Psoas muscle (tissue), 8 donors: ENCODE results near the gene CAMTA1. TPM values are rescaled to one million over a fixed set of nuclear protein-coding genes. Genes with fewer than 3 reads are reported as not detected.

Experiments
- ATAC-seq, 4 donors: fragments of 200-7000 bp; cut with Tn5 transposase; one replicate each; pipeline ENCODE4 v1.9.1; 2020; ENCODE audit warnings: moderate library complexity in 3 of 4, mild to moderate bottlenecking in 2 of 4
- DNase-seq, 2 donors: peaks; one replicate each; pipeline ENCODE4 v3.0.0-alpha.2; 2020
- H3K27ac ChIP-seq: fragments of 200-600 bp; one replicate; pipeline ENCODE4 v1.8.0; 2022
- H3K27me3 ChIP-seq, 3 donors: fragments of 200-600 bp in 1 of 3; one replicate each; pipeline versions ENCODE4 v1.6.1 to v1.8.0; 2013 to 2022; ENCODE audit warnings: low read length in 2 of 3, mild to moderate bottlenecking in 2 of 3, moderate library complexity in 1 of 3; ENCODE audit not compliant: insufficient read depth in 3 of 3
- H3K36me3 ChIP-seq, 2 donors: fragments of 200-600 bp in 1 of 2; one replicate each; pipeline versions ENCODE4 v1.6.1 to v1.8.0; 2013 to 2022; ENCODE audit warnings: low read depth in 1 of 2, mild to moderate bottlenecking in 1 of 2, moderate library complexity in 1 of 2; ENCODE audit not compliant: insufficient read depth in 1 of 2
- H3K4me1 ChIP-seq: fragments of 200-600 bp; one replicate; pipeline ENCODE4 v1.8.0; 2022
- H3K4me3 ChIP-seq: fragments of 200-600 bp; one replicate; pipeline ENCODE4 v1.8.0; 2022; ENCODE audit warnings: mild to moderate bottlenecking
- H3K9me3 ChIP-seq: fragments of 200-600 bp; one replicate; pipeline ENCODE4 v1.8.0; 2022
- WGBS, 3 donors: extraction: QIAGEN DNeasy Blood & Tissue Kit; methylation state at CpG; one replicate each; pipeline versions ENCODE4 v1.1.6 to v1.1.7; 2013; 5-methylcytosine and 5-hydroxymethylcytosine counted together
- intact Hi-C, 2 donors: fragments of 100-400 bp; cut with DNase I; formaldehyde crosslinking; loops; one replicate each; pipeline versions ENCODE4 v1.11.0 to v1.14.2; 2022
- polyA plus RNA-seq, 3 donors: library from polyadenylated mRNA; stranded (reverse); fragments of 200-250 nt; gene quantifications; one replicate each; pipeline ENCODE4 v1.2.3, GENCODE V29; 2013
- total RNA-seq, 4 donors: library from RNA; stranded (reverse); fragmentation: NEBNext Ultra II Directional in 2 of 4; extraction: Animal tissue kit (Norgen Biotek cat#: 25700) in 2 of 4; gene quantifications; one replicate each; pipeline versions ENCODE4 v1.2.1 to v1.2.4, GENCODE V29; 2021 to 2023
- TF ChIP-seq, protein P1 (sequence below): fragments of 200-600 bp; IDR thresholded peaks from one replicate; pipeline ENCODE4 v1.8.0; 2022; ENCODE audit warnings: antibody characterized with exemption
- donor health status: healthy with polysubstance abuse.
- donor health status: DM: no; HTN: no; CAD: no; lungs with moderate emphysema.
- donor health status: Bipolar disorder and iron deficiency.
- donor health status: healthy.
- donor health status: DM: yes; HTN: yes; CAD: no.
- donor health status: DM: no; HTN: no; CAD: no.
- donor health status: DM: no; HTN: no; CAD: no.
- donor health status: DM: yes; HTN: yes; CAD: no.

Gene CAMTA1
- total and polyA plus RNA-seq, 7 donors = 64.6 to 206 (median 76.5) TPM

DNA sequence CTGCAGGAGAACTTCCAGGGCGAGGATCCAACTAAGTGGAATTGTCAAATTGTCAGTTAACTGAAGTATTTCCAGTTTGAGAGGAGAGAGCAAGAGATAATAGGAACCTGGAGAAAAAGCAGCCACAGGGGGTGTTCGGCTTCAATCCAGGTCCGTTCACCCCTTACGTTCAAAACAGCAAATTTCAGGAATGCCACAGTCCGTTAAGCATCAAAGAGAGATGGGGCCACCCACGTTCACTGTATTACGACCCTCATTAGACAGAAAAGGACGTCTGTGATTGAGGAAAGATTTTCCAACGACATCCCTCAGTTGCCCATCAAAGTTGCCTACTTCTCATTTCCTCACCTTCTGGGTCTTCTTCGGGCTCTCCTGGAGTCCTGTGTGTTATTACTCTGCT, 563.3 kb downstream of the CAMTA1 start:
- intact Hi-C loops = no loop called here
- Histone ChIP-seq H3K36me3 (no peaks in the 10 kb centered on the region), H3K4me3 (no peak overlapping the region), H3K4me1 (no peaks in the 10 kb centered on the region), H3K27me3 (no peaks in the 10 kb centered on the region), H3K27ac (no peak overlapping the region), H3K9me3 (no peaks in the 10 kb centered on the region)
- 66 to 75% (median 75%) methylated on average over 10 of the region's 10 CpGs for WGBS, 3 donors
- TF ChIP-seq, protein P1, sequence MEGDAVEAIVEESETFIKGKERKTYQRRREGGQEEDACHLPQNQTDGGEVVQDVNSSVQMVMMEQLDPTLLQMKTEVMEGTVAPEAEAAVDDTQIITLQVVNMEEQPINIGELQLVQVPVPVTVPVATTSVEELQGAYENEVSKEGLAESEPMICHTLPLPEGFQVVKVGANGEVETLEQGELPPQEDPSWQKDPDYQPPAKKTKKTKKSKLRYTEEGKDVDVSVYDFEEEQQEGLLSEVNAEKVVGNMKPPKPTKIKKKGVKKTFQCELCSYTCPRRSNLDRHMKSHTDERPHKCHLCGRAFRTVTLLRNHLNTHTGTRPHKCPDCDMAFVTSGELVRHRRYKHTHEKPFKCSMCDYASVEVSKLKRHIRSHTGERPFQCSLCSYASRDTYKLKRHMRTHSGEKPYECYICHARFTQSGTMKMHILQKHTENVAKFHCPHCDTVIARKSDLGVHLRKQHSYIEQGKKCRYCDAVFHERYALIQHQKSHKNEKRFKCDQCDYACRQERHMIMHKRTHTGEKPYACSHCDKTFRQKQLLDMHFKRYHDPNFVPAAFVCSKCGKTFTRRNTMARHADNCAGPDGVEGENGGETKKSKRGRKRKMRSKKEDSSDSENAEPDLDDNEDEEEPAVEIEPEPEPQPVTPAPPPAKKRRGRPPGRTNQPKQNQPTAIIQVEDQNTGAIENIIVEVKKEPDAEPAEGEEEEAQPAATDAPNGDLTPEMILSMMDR = no peak
- DNase-seq = no peak
- no peak for ATAC-seq

DNA sequence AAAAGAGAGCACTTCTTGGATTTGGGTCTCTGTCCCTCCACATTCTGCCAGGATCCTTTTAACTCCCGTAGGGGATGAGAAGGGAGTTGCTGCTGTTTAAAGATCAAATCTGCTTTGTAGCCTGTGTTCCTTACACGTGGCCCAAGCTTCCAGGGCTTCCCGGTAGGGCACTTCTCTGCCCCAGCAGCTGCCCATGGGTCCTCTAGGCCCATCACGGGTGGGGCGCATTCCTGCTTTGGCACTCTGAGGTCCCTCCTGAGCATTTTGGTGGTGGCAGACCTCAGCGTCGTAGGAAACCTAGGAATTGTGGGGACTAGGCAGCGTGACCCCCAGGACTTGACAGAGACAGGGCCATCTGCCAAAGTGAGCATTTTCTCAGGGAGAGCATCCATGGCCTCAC, 565.5 kb downstream of the CAMTA1 start:
- intact Hi-C loops = no loop called here
- TF ChIP-seq, protein P1 = no peak

DNA sequence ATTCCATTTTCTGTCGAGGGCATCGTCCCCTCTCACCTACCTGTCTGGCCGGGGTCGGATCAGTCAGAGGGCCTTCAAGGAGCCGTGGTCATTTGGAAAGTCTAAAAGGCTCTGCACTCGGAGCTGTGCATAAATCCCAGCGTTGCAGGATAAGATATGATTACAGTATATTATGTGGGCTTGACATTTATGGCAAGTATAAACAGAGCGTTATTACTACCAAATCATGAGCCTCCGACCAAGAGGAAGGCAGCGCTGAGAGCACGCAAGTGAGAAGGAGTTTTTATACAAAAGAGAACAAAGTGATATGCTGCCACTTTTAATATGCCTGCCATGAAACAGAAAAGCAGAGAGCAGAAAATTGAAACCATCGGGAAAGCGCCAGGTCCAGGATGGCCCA, 566.4 kb downstream of the CAMTA1 start:
- TF ChIP-seq, protein P1 = no peak
- Histone ChIP-seq H3K36me3 (no peaks in the 10 kb centered on the region), H3K9me3 (no peaks in the 10 kb centered on the region), H3K4me3 (no peak overlapping the region), H3K27me3 (no peaks in the 10 kb centered on the region), H3K4me1 (no peaks in the 10 kb centered on the region), H3K27ac (no peak overlapping the region)
- ATAC-seq (no peak), DNase-seq (no peak)
- 76 to 82% (median 81%) methylated on average over 13 of the region's 13 CpGs for WGBS, 3 donors
- intact Hi-C loops = no loop called here

More for the DNA sequence above, 565.5 kb downstream of the CAMTA1 start:
- no peaks in the 10 kb centered on the region for H3K4me1 ChIP-seq
- no peak overlapping the region for H3K4me3 ChIP-seq
- H3K27ac ChIP-seq = no peak overlapping the region
- no peaks in the 10 kb centered on the region for H3K27me3 ChIP-seq
- DNase-seq = no peak
- ATAC-seq = no peak
- no peaks in the 10 kb centered on the region for H3K36me3 ChIP-seq
- WGBS, 3 donors = 78 to 82% (median 79%) methylated on average over 8 of the region's 8 CpGs
- no peaks in the 10 kb centered on the region for H3K9me3 ChIP-seq

DNA sequence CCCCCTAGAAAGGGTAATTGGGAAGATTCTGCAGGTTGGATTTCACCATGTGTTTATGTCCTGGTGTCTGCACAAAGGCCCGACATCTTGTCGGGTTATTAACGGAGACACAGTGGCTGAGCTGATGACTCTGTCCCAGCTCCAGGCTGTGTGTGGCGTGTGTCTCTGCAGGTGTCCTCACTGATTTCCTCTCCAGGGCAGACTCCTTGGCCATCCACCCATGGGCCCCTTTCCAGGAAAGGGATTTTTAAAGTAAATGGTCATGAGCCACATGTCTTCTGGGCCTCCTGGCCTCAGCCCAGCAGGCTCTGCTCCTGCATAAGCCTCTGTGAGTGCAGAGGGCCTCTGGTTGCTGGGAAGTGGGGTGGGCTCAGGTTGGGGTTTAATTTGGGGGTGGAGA, 567.1 kb downstream of the CAMTA1 start:
- WGBS, 3 donors = 72 to 90% (median 74%) methylated on average over 4 of the region's 4 CpGs
- intact Hi-C loops = no loop called here
- Histone ChIP-seq H3K9me3 (no peaks in the 10 kb centered on the region), H3K4me1 (no peaks in the 10 kb centered on the region), H3K36me3 (no peaks in the 10 kb centered on the region), H3K27ac (no peak overlapping the region), H3K4me3 (no peak overlapping the region), H3K27me3 (no peaks in the 10 kb centered on the region)
- no peak for ATAC-seq
- TF ChIP-seq, protein P1 = no peak
- DNase-seq = no peak

DNA sequence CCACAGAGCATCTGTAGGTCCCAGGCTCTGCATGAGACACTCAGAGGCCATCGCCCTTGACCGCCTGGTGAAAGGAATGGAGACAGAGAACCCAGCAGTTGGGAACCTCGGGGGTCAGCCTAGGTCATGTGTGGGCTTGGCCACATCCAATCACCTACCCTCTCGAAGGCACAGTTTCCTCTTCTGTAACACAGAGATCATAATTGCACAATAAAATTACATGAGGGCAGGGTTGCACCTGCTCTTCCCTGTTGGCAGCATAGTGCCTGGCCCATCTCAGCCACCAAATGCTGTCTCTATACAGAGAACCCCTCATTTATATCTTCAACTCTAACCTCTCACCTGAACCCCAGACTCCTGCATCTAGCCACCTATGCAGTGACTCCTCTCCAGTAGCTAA, 567.7 kb downstream of the CAMTA1 start:
- Histone ChIP-seq H3K36me3 (no peaks in the 10 kb centered on the region), H3K9me3 (no peaks in the 10 kb centered on the region), H3K4me3 (no peak overlapping the region), H3K27ac (no peak overlapping the region), H3K4me1 (no peaks in the 10 kb centered on the region), H3K27me3 (no peaks in the 10 kb centered on the region)
- DNase-seq (no peak), ATAC-seq (no peak)
- TF ChIP-seq, protein P1 = no peak
- 67 to 87% (median 83%) methylated on average over 4 of the region's 4 CpGs for WGBS, 3 donors
- intact Hi-C loops = no loop called here
